Activated T-helper 2 cell treated with anti-CD3 and anti-CD28 coated beads, Interferon-gamma antibody, Interleukin-2, Interleukin-4, amounts not matched to agents 10 μg/mL and 5 μg/mL and 100 μg/mL, durations not matched to agents 14 hours and 24 hours and 36 hours (primary cell): ENCODE measurements around the gene SLIT3. TPM values are rescaled to one million over a fixed set of nuclear protein-coding genes. Genes with fewer than 3 reads are reported as not detected.

Experiments
- DNase-seq: peaks from one replicate; pipeline ENCODE4 v3.0.0; 2021; ENCODE audit warnings: low spot score
- H3K27ac Mint-ChIP-seq: one replicate; pipeline ENCODE4 v1.8.0; 2021; ENCODE audit warnings: mixed read lengths
- H3K27me3 Mint-ChIP-seq: one replicate; pipeline ENCODE4 v1.8.0; 2021; ENCODE audit warnings: low read depth, mixed read lengths
- H3K36me3 Mint-ChIP-seq: one replicate; pipeline ENCODE4 v1.8.0; 2021; ENCODE audit warnings: low read depth, mixed read lengths
- H3K4me1 Mint-ChIP-seq: one replicate; pipeline ENCODE4 v1.8.0; 2021; ENCODE audit warnings: low read depth, mixed read lengths
- H3K4me3 Mint-ChIP-seq: one replicate; pipeline ENCODE4 v1.8.0; 2021; ENCODE audit warnings: low read depth, mild to moderate bottlenecking, moderate library complexity, mixed read lengths
- H3K9me3 Mint-ChIP-seq: one replicate; pipeline ENCODE4 v1.8.0; 2021; ENCODE audit warnings: mixed read lengths
- intact Hi-C: fragments of 100-400 bp; cut with micrococcal nuclease; formaldehyde crosslinking; loops from one replicate; pipeline ENCODE4 v1.15.1; 2023
- total RNA-seq: library from RNA; stranded (reverse); gene quantifications from 2 replicates; pipeline ENCODE4 v1.2.3, GENCODE V29; 2022

SLIT3 gene
- total RNA-seq, 1 donor from 2014 or later: 9.5 TPM

GRCh38 chr5:169065400-169065799 lies 235.5 kb downstream of the SLIT3 start:
- H3K27ac Mint-ChIP-seq: no peak overlapping the region
- intact Hi-C loops: no loop called here
- no peak overlapping the region for H3K4me3 Mint-ChIP-seq
- H3K9me3 Mint-ChIP-seq: no peaks in the 10 kb centered on the region
- H3K4me1 Mint-ChIP-seq: no peaks in the 10 kb centered on the region
- DNase-seq: no peak
- no peaks in the 10 kb centered on the region for H3K36me3 Mint-ChIP-seq
- peaks cover 13% of the 10 kb centered on the region for H3K27me3 Mint-ChIP-seq

- Mint-ChIP-seq H3K27ac (no peak overlapping the region), H3K4me1 (no peaks in the 10 kb centered on the region), H3K36me3 (no peaks in the 10 kb centered on the region), H3K9me3 (no peaks in the 10 kb centered on the region), H3K27me3 (peaks cover 9% of the 10 kb centered on the region), H3K4me3 (no peak overlapping the region)
- intact Hi-C loops: no loop called here
- DNase-seq: no peak
These were observed 236.8 kb downstream of the SLIT3 start for GRCh38 chr5:169064093-169064492.

- H3K27me3 Mint-ChIP-seq: peaks cover 9% of the 10 kb centered on the region
- no peaks in the 10 kb centered on the region for H3K9me3 Mint-ChIP-seq
- intact Hi-C loops: no loop called here
- no peak overlapping the region for H3K4me3 Mint-ChIP-seq
- DNase-seq: no peak
- no peak overlapping the region for H3K27ac Mint-ChIP-seq
- H3K36me3 Mint-ChIP-seq: no peaks in the 10 kb centered on the region
- H3K4me1 Mint-ChIP-seq: no peaks in the 10 kb centered on the region
These were observed 237.5 kb downstream of the SLIT3 start for GRCh38 chr5:169063316-169063953.

GRCh38 chr5:169062690-169063089 lies 238.2 kb downstream of the SLIT3 start:
- Mint-ChIP-seq H3K9me3 (no peaks in the 10 kb centered on the region), H3K4me3 (no peak overlapping the region), H3K36me3 (no peaks in the 10 kb centered on the region), H3K27me3 (peaks cover 9% of the 10 kb centered on the region), H3K4me1 (no peaks in the 10 kb centered on the region), H3K27ac (no peak overlapping the region)
- no peak for DNase-seq
- intact Hi-C loops: no loop called here

- Mint-ChIP-seq H3K4me3 (no peak overlapping the region), H3K4me1 (no peaks in the 10 kb centered on the region), H3K27ac (no peak overlapping the region), H3K36me3 (no peaks in the 10 kb centered on the region), H3K9me3 (no peaks in the 10 kb centered on the region), H3K27me3 (peaks cover 2% of the 10 kb centered on the region)
- intact Hi-C loops: no loop called here
- no peak for DNase-seq
These were observed 246.4 kb downstream of the SLIT3 start for GRCh38 chr5:169054506-169054905.

- Mint-ChIP-seq H3K27me3 (peaks cover 2% of the 10 kb centered on the region), H3K36me3 (no peaks in the 10 kb centered on the region), H3K4me3 (no peak overlapping the region), H3K9me3 (no peaks in the 10 kb centered on the region), H3K4me1 (no peaks in the 10 kb centered on the region), H3K27ac (no peak overlapping the region)
- intact Hi-C loops: no loop called here
- DNase-seq: no peak
These were observed 248.7 kb downstream of the SLIT3 start for GRCh38 chr5:169052207-169052606.

- intact Hi-C loops: no loop called here
- no peaks in the 10 kb centered on the region for H3K4me1 Mint-ChIP-seq
- peaks cover 2% of the 10 kb centered on the region for H3K27me3 Mint-ChIP-seq
- H3K4me3 Mint-ChIP-seq: no peak overlapping the region
- H3K27ac Mint-ChIP-seq: no peak overlapping the region
- H3K36me3 Mint-ChIP-seq: no peaks in the 10 kb centered on the region
- H3K9me3 Mint-ChIP-seq: no peaks in the 10 kb centered on the region
- no peak for DNase-seq
These were observed 249.6 kb downstream of the SLIT3 start for GRCh38 chr5:169051351-169051750.

- Mint-ChIP-seq H3K27me3 (peaks cover 2% of the 10 kb centered on the region), H3K36me3 (no peaks in the 10 kb centered on the region), H3K9me3 (no peaks in the 10 kb centered on the region), H3K27ac (no peak overlapping the region), H3K4me1 (no peaks in the 10 kb centered on the region), H3K4me3 (no peak overlapping the region)
- intact Hi-C loops: no loop called here
- DNase-seq: no peak
These were observed 250.3 kb downstream of the SLIT3 start for GRCh38 chr5:169050636-169051035.

- Mint-ChIP-seq H3K9me3 (no peaks in the 10 kb centered on the region), H3K4me1 (no peaks in the 10 kb centered on the region), H3K4me3 (no peak overlapping the region), H3K36me3 (no peaks in the 10 kb centered on the region), H3K27ac (no peak overlapping the region), H3K27me3 (peaks cover 2% of the 10 kb centered on the region)
- intact Hi-C loops: no loop called here
- DNase-seq: no peak
These were observed 250.8 kb downstream of the SLIT3 start for GRCh38 chr5:169050146-169050571.

GRCh38 chr5:169049712-169050111 lies 251.2 kb downstream of the SLIT3 start:
- H3K27me3 Mint-ChIP-seq: peaks cover 2% of the 10 kb centered on the region

GRCh38 chr5:169048181-169049125 lies 252.5 kb downstream of the SLIT3 start:
- no peaks in the 10 kb centered on the region for H3K36me3 Mint-ChIP-seq
- intact Hi-C loops: no loop called here

More at GRCh38 chr5:169049712-169050111, 251.2 kb downstream of the SLIT3 start:
- DNase-seq: no peak
- Mint-ChIP-seq H3K27ac (no peak overlapping the region), H3K36me3 (no peaks in the 10 kb centered on the region), H3K4me1 (no peaks in the 10 kb centered on the region), H3K9me3 (no peaks in the 10 kb centered on the region), H3K4me3 (no peak overlapping the region)
- intact Hi-C loops: no loop called here

GRCh38 chr5:169044962-169045361 lies 256.0 kb downstream of the SLIT3 start:
- intact Hi-C loops: no loop called here
- no peaks in the 10 kb centered on the region for H3K9me3 Mint-ChIP-seq
- no peak overlapping the region for H3K27ac Mint-ChIP-seq
- no peaks in the 10 kb centered on the region for H3K36me3 Mint-ChIP-seq
- H3K4me1 Mint-ChIP-seq: no peaks in the 10 kb centered on the region
- no peak for DNase-seq
- no peak overlapping the region for H3K4me3 Mint-ChIP-seq
- H3K27me3 Mint-ChIP-seq: peaks cover 8% of the 10 kb centered on the region

More at GRCh38 chr5:169048181-169049125, 252.5 kb downstream of the SLIT3 start:
- H3K4me3 Mint-ChIP-seq: no peak overlapping the region
- H3K27me3 Mint-ChIP-seq: peaks cover 2% of the 10 kb centered on the region
- no peaks in the 10 kb centered on the region for H3K4me1 Mint-ChIP-seq
- no peak for DNase-seq
- H3K27ac Mint-ChIP-seq: no peak overlapping the region
- no peaks in the 10 kb centered on the region for H3K9me3 Mint-ChIP-seq

GRCh38 chr5:169041180-169041579 lies 259.8 kb downstream of the SLIT3 start:
- H3K4me3 Mint-ChIP-seq: no peak overlapping the region

More at GRCh38 chr5:169041180-169041579, 259.8 kb downstream of the SLIT3 start:
- no peaks in the 10 kb centered on the region for H3K9me3 Mint-ChIP-seq
- no peaks in the 10 kb centered on the region for H3K36me3 Mint-ChIP-seq
- H3K27ac Mint-ChIP-seq: no peak overlapping the region
- no peak for DNase-seq
- intact Hi-C loops: no loop called here
- peaks cover 8% of the 10 kb centered on the region for H3K27me3 Mint-ChIP-seq
- no peaks in the 10 kb centered on the region for H3K4me1 Mint-ChIP-seq
